SK-N-SH (cell line): ENCODE results near the gene ZCRB1. TPM values are rescaled to one million over a fixed set of nuclear protein-coding genes. Genes with fewer than 3 reads are reported as not detected.

Experiments
- CTCF ChIA-PET: fragments of 300-600, 350-600 bp; formaldehyde crosslinking; extraction: SDS; loops from one replicate; lab custom pipeline; 2021; lab: Yijun Ruan, JAX
- POLR2A ChIA-PET: fragments of 350-600 bp; sonication (Branson Sonifier 250); formaldehyde crosslinking; extraction: SDS; loops from one replicate; lab custom pipeline; 2020; ENCODE audit warnings: antibody characterized with exemption, inconsistent platforms; lab: Yijun Ruan, JAX
- DNase-seq: peaks from one replicate; pipeline ENCODE4 v3.0.0; 2012
- H2AFZ ChIP-seq: fragments of 200-600 bp; sonication (generic); 2 replicates; pipeline ENCODE4 v1.8.1; 2016; ENCODE audit warnings: antibody characterized with exemption, mild to moderate bottlenecking, low read depth
- H3F3A ChIP-seq: fragments of 200-600 bp; sonication (generic); replicated peaks from 2 replicates; pipeline ENCODE3; 2016; ENCODE audit warnings: antibody characterized with exemption, mild to moderate bottlenecking; ENCODE audit not compliant: insufficient read depth
- H3K27ac ChIP-seq, 2 experiments: fragments of 200-500 bp in 1 of 2; fragments of 200-600 bp in 1 of 2; sonication (Bioruptor generic) in 1 of 2; sonication (generic), shearing (Covaris generic) in 1 of 2; 2 replicates each; pipeline versions ENCODE4 v1.5.1 to v1.6.1; 2014 to 2016; ENCODE audit warnings: low read depth in 2 of 2, inconsistent platforms in 1 of 2, low read length in 1 of 2, mild to moderate bottlenecking in 1 of 2, mixed read lengths in 1 of 2
- H3K27me3 ChIP-seq: fragments of 200-600 bp; sonication (generic), shearing (Covaris generic); 2 replicates; pipeline ENCODE4 v1.6.1; 2016; ENCODE audit warnings: mixed run types; ENCODE audit not compliant: insufficient read depth
- H3K36me3 ChIP-seq, 2 experiments: fragments of 200-500 bp in 1 of 2; fragments of 200-600 bp in 1 of 2; sonication (Bioruptor generic) in 1 of 2; sonication (generic) in 1 of 2; replicated peaks in 1 of 2; 2 replicates each; pipeline versions ENCODE3 to v1.5.1; 2014 to 2016; ENCODE audit warnings: low read length in 1 of 2, mild to moderate bottlenecking in 1 of 2; ENCODE audit not compliant: insufficient read depth in 2 of 2, control insufficient read depth in 1 of 2
- H3K4me1 ChIP-seq, 2 experiments: fragments of 200-500 bp in 1 of 2; fragments of 200-600 bp in 1 of 2; sonication (Bioruptor generic) in 1 of 2; sonication (generic), shearing (Covaris generic) in 1 of 2; 2 replicates each; pipeline versions ENCODE4 v1.5.1 to v1.6.1; 2014 to 2016; ENCODE audit warnings: low read depth in 1 of 2, low read length in 1 of 2, mixed run types in 1 of 2; ENCODE audit not compliant: insufficient read depth in 2 of 2, control insufficient read depth in 1 of 2
- H3K4me2 ChIP-seq: fragments of 200-600 bp; sonication (generic), shearing (Covaris generic); 2 replicates; pipeline ENCODE4 v1.6.1; 2017; ENCODE audit warnings: mixed run types
- H3K4me3 ChIP-seq, 2 experiments: fragments of 200-500 bp in 1 of 2; fragments of 200-600 bp in 1 of 2; sonication (Bioruptor generic) in 1 of 2; sonication (generic), shearing (Covaris generic) in 1 of 2; 2 replicates each; pipeline versions ENCODE4 v1.5.1 to v1.8.1; 2014 to 2016; ENCODE audit warnings: low read depth in 2 of 2, inconsistent platforms in 1 of 2, low read length in 1 of 2, mild to moderate bottlenecking in 1 of 2, mixed read lengths in 1 of 2, moderate library complexity in 1 of 2
- H3K79me2 ChIP-seq: fragments of 200-600 bp; sonication (generic); 2 replicates; pipeline ENCODE4 v1.8.1; 2017; ENCODE audit warnings: mild to moderate bottlenecking; ENCODE audit not compliant: insufficient read depth
- H3K9ac ChIP-seq: fragments of 200-600 bp; sonication (generic); 2 replicates; pipeline ENCODE4 v1.6.1; 2017; ENCODE audit warnings: mixed run types
- H3K9me2 ChIP-seq: fragments of 200-600 bp; sonication (generic); 2 replicates; pipeline ENCODE4 v1.6.1; 2017; ENCODE audit warnings: mixed run types
- H3K9me3 ChIP-seq: fragments of 200-600 bp; sonication (generic); 2 replicates; pipeline ENCODE4 v1.6.1; 2017; ENCODE audit warnings: mixed run types, mild to moderate bottlenecking, moderate library complexity
- H4K20me1 ChIP-seq: fragments of 200-600 bp; sonication (generic); 2 replicates; pipeline ENCODE4 v1.6.1; 2017; ENCODE audit warnings: mild to moderate bottlenecking, mixed run types; ENCODE audit not compliant: insufficient read depth
- FOSL2 ChIP-seq: IDR thresholded peaks from 2 replicates; pipeline ENCODE4 v1.4.0; 2012; ENCODE audit warnings: low read depth, mild to moderate bottlenecking, moderate library complexity, borderline replicate concordance
- GABPA ChIP-seq: IDR thresholded peaks from 2 replicates; pipeline ENCODE4 v1.4.0; 2012; ENCODE audit warnings: low read depth, mild to moderate bottlenecking
- JUND ChIP-seq: IDR thresholded peaks from 2 replicates; pipeline ENCODE4 v1.4.0; 2012
- MEF2A ChIP-seq: IDR thresholded peaks from 2 replicates; pipeline ENCODE4 v1.4.0; 2012; ENCODE audit warnings: low read depth, borderline replicate concordance
- NFIC ChIP-seq: IDR thresholded peaks from 2 replicates; pipeline ENCODE4 v1.4.0; 2012; ENCODE audit warnings: borderline replicate concordance
- PBX3 ChIP-seq: IDR thresholded peaks from 2 replicates; pipeline ENCODE4; 2012
- POLR2AphosphoS5 ChIP-seq: IDR thresholded peaks from 2 replicates; pipeline ENCODE4 v1.6.1; 2012; ENCODE audit warnings: low read depth, low read length
- TEAD4 ChIP-seq: IDR thresholded peaks from 2 replicates; pipeline ENCODE4 v1.4.0; 2012; ENCODE audit warnings: mild to moderate bottlenecking, borderline replicate concordance; ENCODE audit not compliant: insufficient read depth
- WGBS: methylation state at CpG from one replicate; pipeline ENCODE4 v1.1.6; 2017; ENCODE audit warnings: low lambda C conversion rate; 5-methylcytosine and 5-hydroxymethylcytosine counted together
- polyA plus RNA-seq, 3 experiments: library from polyadenylated mRNA; depleted of rRNA; stranded (reverse); fragments of >200 nt; gene quantifications; 2 replicates each; pipeline ENCODE4 v1.2.3, GENCODE V29; 2012
- TF ChIP-seq, protein P1 (sequence below): IDR thresholded peaks from 2 replicates; pipeline ENCODE4 v1.4.0; 2012; ENCODE audit warnings: low read depth, borderline replicate concordance
- TF ChIP-seq, protein P2 (sequence below): IDR thresholded peaks from 2 replicates; pipeline ENCODE4 v1.4.0; 2012; ENCODE audit warnings: low read depth, borderline replicate concordance

Gene ZCRB1
- polyA plus RNA-seq, 1 of the 3 experiments (the other 2 are of a cell fraction), result 18.7 TPM

DNA sequence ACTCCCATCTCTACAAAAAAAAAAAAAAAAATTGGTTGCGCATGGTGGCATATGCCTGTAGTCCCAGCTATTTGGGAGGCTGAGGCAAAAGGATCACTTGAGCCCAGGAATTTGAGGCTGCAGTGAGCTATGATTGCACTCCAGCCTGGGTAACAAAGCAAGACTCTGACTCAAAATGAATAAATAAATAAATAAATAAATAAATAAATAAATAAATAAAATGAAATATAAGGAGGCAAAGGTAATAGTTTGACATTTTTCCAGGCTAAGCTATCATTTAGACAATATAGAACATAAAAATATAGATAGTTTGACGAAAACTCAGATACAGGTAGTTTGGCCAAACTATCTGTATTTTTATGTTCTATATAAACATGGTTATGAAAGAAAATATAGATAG, 40.5 kb downstream of the ZCRB1 start:
- Histone ChIP-seq H3K9ac (no peak overlapping the region), H3K4me2 (no peak overlapping the region; the same call in 1 of the 2 replicates), H3F3A (peaks cover 5% of the 10 kb centered on the region), H3K4me3 (no peak overlapping the region), H3K36me3 (no peaks in the 10 kb centered on the region), H3K4me1 (peaks cover 0 to 3% of the 10 kb centered on the region in 2 experiments; a peak in 1 of 4 replicates), H2AFZ (no peak overlapping the region), H3K9me3 (no peaks in the 10 kb centered on the region), H4K20me1 (no peaks in the 10 kb centered on the region), H3K27me3 (no peaks in the 10 kb centered on the region), H3K9me2 (no peaks in the 10 kb centered on the region), H3K79me2 (no peaks in the 10 kb centered on the region), H3K27ac (peak overlapping the region in 1 of 2 experiments; percentile 45; a peak in 1 of 4 replicates)
- POLR2A ChIA-PET, result no interaction called here
- WGBS, result 95% methylated on average over 2 of the region's 2 CpGs
- DNase-seq, result no peak
- CTCF ChIA-PET, result no interaction called here
- TF ChIP-seq, protein P1, sequence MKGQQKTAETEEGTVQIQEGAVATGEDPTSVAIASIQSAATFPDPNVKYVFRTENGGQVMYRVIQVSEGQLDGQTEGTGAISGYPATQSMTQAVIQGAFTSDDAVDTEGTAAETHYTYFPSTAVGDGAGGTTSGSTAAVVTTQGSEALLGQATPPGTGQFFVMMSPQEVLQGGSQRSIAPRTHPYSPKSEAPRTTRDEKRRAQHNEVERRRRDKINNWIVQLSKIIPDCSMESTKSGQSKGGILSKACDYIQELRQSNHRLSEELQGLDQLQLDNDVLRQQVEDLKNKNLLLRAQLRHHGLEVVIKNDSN, result no peak
- TF ChIP-seq MEF2A, result no peak

GRCh38 chr12:42284876-42285275, 41.0 kb downstream of the ZCRB1 start:
- CTCF ChIA-PET, result no interaction called here
- Histone ChIP-seq H3K9me3 (no peaks in the 10 kb centered on the region), H2AFZ (no peak overlapping the region), H3K4me3 (no peak overlapping the region), H3K9ac (no peak overlapping the region), H3K4me2 (peak overlapping the region; percentile 13; the same call in 1 of the 2 replicates), H4K20me1 (no peaks in the 10 kb centered on the region), H3F3A (peaks cover 5% of the 10 kb centered on the region)
- WGBS, result 66% methylated on average over 2 of the region's 2 CpGs
- TF ChIP-seq NFIC (peak; percentile 54; the same call in 1 of the 2 replicates), MEF2A (no peak), PBX3 (0 out of 2 replicates have a peak, but pooled peaks have one; percentile 10), JUND (peak; percentile 54), FOSL2 (peak; percentile 36; the same call in 1 of the 2 replicates)
- TF ChIP-seq, all 33 proteins: peak for 4
- no peaks in the 10 kb centered on the region for H3K36me3 ChIP-seq
- peak overlapping the region in 1 of 2 experiments; percentile 45; a peak in 1 of 4 replicates for H3K27ac ChIP-seq
- no peaks in the 10 kb centered on the region for H3K9me2 ChIP-seq
- no peaks in the 10 kb centered on the region for H3K79me2 ChIP-seq
- no peaks in the 10 kb centered on the region for H3K27me3 ChIP-seq
- POLR2A ChIA-PET, result no interaction called here
- no peak for DNase-seq
- peaks cover 0 to 3% of the 10 kb centered on the region in 2 experiments; a peak in 1 of 4 replicates for H3K4me1 ChIP-seq

- POLR2A ChIA-PET, result no interaction called here
- CTCF ChIA-PET, result no interaction called here
- H4K20me1 ChIP-seq, result no peaks in the 10 kb centered on the region
Measured at GRCh38 chr12:42284157-42284556, 41.7 kb downstream of the ZCRB1 start.

More at GRCh38 chr12:42284157-42284556, 41.7 kb downstream of the ZCRB1 start:
- no peak for DNase-seq
- peaks cover 5% of the 10 kb centered on the region for H3F3A ChIP-seq
- no peak overlapping the region for H3K9ac ChIP-seq
- TF ChIP-seq, protein P2, sequence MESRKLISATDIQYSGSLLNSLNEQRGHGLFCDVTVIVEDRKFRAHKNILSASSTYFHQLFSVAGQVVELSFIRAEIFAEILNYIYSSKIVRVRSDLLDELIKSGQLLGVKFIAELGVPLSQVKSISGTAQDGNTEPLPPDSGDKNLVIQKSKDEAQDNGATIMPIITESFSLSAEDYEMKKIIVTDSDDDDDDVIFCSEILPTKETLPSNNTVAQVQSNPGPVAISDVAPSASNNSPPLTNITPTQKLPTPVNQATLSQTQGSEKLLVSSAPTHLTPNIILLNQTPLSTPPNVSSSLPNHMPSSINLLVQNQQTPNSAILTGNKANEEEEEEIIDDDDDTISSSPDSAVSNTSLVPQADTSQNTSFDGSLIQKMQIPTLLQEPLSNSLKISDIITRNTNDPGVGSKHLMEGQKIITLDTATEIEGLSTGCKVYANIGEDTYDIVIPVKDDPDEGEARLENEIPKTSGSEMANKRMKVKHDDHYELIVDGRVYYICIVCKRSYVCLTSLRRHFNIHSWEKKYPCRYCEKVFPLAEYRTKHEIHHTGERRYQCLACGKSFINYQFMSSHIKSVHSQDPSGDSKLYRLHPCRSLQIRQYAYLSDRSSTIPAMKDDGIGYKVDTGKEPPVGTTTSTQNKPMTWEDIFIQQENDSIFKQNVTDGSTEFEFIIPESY, result no peak
- no peak for TF ChIP-seq NFIC
- no peak for TF ChIP-seq GABPA
- no peak for TF ChIP-seq PBX3
- TF ChIP-seq POLR2AphosphoS5, result no peak
- TF ChIP-seq TEAD4, result no peak
- H3K9me2 ChIP-seq, result no peaks in the 10 kb centered on the region
- H3K27me3 ChIP-seq, result no peaks in the 10 kb centered on the region
- no peak overlapping the region for H3K4me2 ChIP-seq
- H3K79me2 ChIP-seq, result no peaks in the 10 kb centered on the region
- H3K4me1 ChIP-seq, result peaks cover 0 to 3% of the 10 kb centered on the region in 2 experiments; a peak in 1 of 4 replicates
- no peak overlapping the region for H2AFZ ChIP-seq
- no peak overlapping the region for H3K4me3 ChIP-seq
- H3K27ac ChIP-seq, result no peak overlapping the region
- no peaks in the 10 kb centered on the region for H3K36me3 ChIP-seq
- 72% methylated on average over 1 of the region's 1 CpG for WGBS
- no peaks in the 10 kb centered on the region for H3K9me3 ChIP-seq
